Progenitor cell of endocrine pancreas (in vitro differentiated cells): ENCODE results near the gene ATP5MC2. TPM values are rescaled to one million over a fixed set of nuclear protein-coding genes. Genes with fewer than 3 reads are reported as not detected.

Source experiments
- DNase-seq: peaks from one replicate; pipeline ENCODE4 v3.0.0; 2021; ENCODE audit warnings: low spot score; ENCODE audit not compliant: unreplicated experiment
- H3K27ac Mint-ChIP-seq: 2 replicates; pipeline ENCODE4 v1.8.0; 2021; ENCODE audit warnings: mild to moderate bottlenecking, moderate library complexity, mixed read lengths
- H3K27me3 Mint-ChIP-seq: 2 replicates; pipeline ENCODE4 v1.8.0; 2021; ENCODE audit warnings: mixed read lengths
- H3K36me3 Mint-ChIP-seq: 2 replicates; pipeline ENCODE4 v1.8.0; 2022; ENCODE audit warnings: mixed read lengths; ENCODE audit not compliant: insufficient read depth
- H3K4me1 Mint-ChIP-seq: 2 replicates; pipeline ENCODE4 v1.8.0; 2021; ENCODE audit warnings: low read depth, mixed read lengths
- H3K4me3 Mint-ChIP-seq: 2 replicates; pipeline ENCODE4 v1.8.0; 2021; ENCODE audit warnings: low read depth, mild to moderate bottlenecking, moderate library complexity, mixed read lengths
- H3K9me3 Mint-ChIP-seq: 2 replicates; pipeline ENCODE4 v1.8.0; 2021; ENCODE audit warnings: low read depth, mixed read lengths
- CTCF ChIP-seq: fragments of 200-600 bp; sonication (generic); IDR thresholded peaks from one replicate; pipeline ENCODE4 v1.5.0; 2021; ENCODE audit warnings: antibody characterized with exemption, mild to moderate bottlenecking; ENCODE audit not compliant: unreplicated experiment
- total RNA-seq: library from RNA; stranded (reverse); gene quantifications from 2 replicates; pipeline ENCODE4 v1.2.1, GENCODE V29; 2021

The ATP5MC2 gene
- total RNA-seq, 1 donor from 2014 or later: 327 TPM

- Mint-ChIP-seq H3K27me3 (peaks cover 75% of the 10 kb centered on the region), H3K4me1 (peaks cover 17% of the 10 kb centered on the region), H3K27ac (no peak overlapping the region), H3K36me3 (no peaks in the 10 kb centered on the region), H3K9me3 (peaks cover 3% of the 10 kb centered on the region), H3K4me3 (peak overlapping the region; percentile 58)
- no peak for TF ChIP-seq CTCF
- DNase-seq: no peak
Measured at GRCh38 chr12:53694756-53695151, 18.9 kb upstream of the ATP5MC2 start.

DNA sequence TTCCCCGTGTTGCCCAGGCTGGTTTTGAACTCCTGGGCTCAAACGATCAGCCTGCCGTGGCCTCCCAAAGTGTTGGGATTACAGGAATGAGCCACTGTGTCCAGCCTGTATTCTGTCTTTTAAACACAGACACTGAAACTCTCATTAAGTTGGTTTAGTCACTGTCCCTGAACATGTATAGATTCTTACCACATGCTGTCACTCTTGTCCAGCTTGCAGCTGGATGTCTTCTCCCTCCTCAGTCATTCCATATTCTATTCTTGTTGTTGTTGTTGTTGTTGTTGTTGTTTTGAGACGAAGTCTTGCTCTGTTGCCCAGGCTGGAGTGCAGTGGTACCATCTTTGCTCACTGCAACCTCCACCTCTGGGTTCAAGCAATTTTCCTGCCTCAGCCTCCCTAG, 12.3 kb upstream of the ATP5MC2 start:
- H3K4me3 Mint-ChIP-seq: no peak overlapping the region
- peaks cover 3% of the 10 kb centered on the region for H3K9me3 Mint-ChIP-seq
- no peak for DNase-seq
- H3K27ac Mint-ChIP-seq: no peak overlapping the region
- TF ChIP-seq CTCF: no peak
- H3K36me3 Mint-ChIP-seq: no peaks in the 10 kb centered on the region
- peaks cover 6% of the 10 kb centered on the region for H3K4me1 Mint-ChIP-seq
- H3K27me3 Mint-ChIP-seq: peaks cover 31% of the 10 kb centered on the region

GRCh38 chr12:53686436-53686835, 10.6 kb upstream of the ATP5MC2 start:
- no peak overlapping the region for H3K4me3 Mint-ChIP-seq
- no peaks in the 10 kb centered on the region for H3K36me3 Mint-ChIP-seq
- peaks cover 24% of the 10 kb centered on the region for H3K27me3 Mint-ChIP-seq
- peaks cover 6% of the 10 kb centered on the region for H3K4me1 Mint-ChIP-seq
- no peaks in the 10 kb centered on the region for H3K9me3 Mint-ChIP-seq
- no peak for DNase-seq
- H3K27ac Mint-ChIP-seq: no peak overlapping the region
- no peak for TF ChIP-seq CTCF

- DNase-seq: no peak
- H3K27ac Mint-ChIP-seq: no peak overlapping the region
- H3K4me1 Mint-ChIP-seq: peaks cover 6% of the 10 kb centered on the region
- H3K36me3 Mint-ChIP-seq: no peaks in the 10 kb centered on the region
- TF ChIP-seq CTCF: no peak
- H3K27me3 Mint-ChIP-seq: peaks cover 22% of the 10 kb centered on the region
- no peaks in the 10 kb centered on the region for H3K9me3 Mint-ChIP-seq
- H3K4me3 Mint-ChIP-seq: no peak overlapping the region
Measured at GRCh38 chr12:53684654-53685220, 8.9 kb upstream of the ATP5MC2 start.

DNA sequence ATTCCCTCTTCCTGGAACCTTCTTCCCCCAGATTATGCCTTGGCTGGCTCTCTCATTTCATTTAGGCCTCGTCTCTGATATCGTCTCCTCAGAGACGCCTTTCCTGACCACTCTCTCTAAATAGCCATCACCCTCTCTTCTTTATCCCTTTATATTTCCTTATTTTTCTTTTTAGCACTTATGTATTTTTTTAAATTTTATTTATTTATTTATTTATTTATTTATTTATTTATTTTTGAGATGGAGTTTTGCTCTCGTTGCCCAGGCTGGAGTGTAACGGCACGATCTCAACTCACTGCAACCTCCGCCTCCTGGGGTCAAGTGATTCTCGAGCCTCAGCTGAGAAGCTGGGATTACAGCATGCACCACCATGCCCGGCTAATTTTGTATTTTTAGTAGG, 8.1 kb upstream of the ATP5MC2 start:
- Mint-ChIP-seq H3K4me1 (peaks cover 6% of the 10 kb centered on the region), H3K27me3 (peaks cover 21% of the 10 kb centered on the region), H3K36me3 (no peaks in the 10 kb centered on the region), H3K4me3 (no peak overlapping the region), H3K27ac (no peak overlapping the region), H3K9me3 (no peaks in the 10 kb centered on the region)
- no peak for TF ChIP-seq CTCF
- DNase-seq: no peak
